Upper lobe of left lung (tissue), 4 donors: ENCODE results near the gene CDX2.

Experiments used
- EP300 ChIP-seq, 4 donors: sonication (generic); formaldehyde crosslinking; IDR thresholded peaks; one replicate each; pipeline ENCODE4 v1.5.1; 2017; ENCODE audit warnings: antibody characterized with exemption in 4 of 4, control low read depth in 2 of 4
- POLR2AphosphoS5 ChIP-seq, 2 donors: sonication (generic); formaldehyde crosslinking; IDR thresholded peaks; one replicate each; pipeline ENCODE4 v1.5.1; 2017; ENCODE audit warnings: antibody characterized with exemption in 2 of 2
- TF ChIP-seq, protein P1 (sequence below), 6 experiments: fragments of 450-650 bp in 4 of 6; fragments of 200-600 bp in 2 of 6; sonication (generic) in 2 of 6; IDR thresholded peaks; one replicate each; pipeline ENCODE4 v1.5.1; 2016 to 2019; ENCODE audit warnings: antibody characterized with exemption in 6 of 6

- TF ChIP-seq, protein P1, sequence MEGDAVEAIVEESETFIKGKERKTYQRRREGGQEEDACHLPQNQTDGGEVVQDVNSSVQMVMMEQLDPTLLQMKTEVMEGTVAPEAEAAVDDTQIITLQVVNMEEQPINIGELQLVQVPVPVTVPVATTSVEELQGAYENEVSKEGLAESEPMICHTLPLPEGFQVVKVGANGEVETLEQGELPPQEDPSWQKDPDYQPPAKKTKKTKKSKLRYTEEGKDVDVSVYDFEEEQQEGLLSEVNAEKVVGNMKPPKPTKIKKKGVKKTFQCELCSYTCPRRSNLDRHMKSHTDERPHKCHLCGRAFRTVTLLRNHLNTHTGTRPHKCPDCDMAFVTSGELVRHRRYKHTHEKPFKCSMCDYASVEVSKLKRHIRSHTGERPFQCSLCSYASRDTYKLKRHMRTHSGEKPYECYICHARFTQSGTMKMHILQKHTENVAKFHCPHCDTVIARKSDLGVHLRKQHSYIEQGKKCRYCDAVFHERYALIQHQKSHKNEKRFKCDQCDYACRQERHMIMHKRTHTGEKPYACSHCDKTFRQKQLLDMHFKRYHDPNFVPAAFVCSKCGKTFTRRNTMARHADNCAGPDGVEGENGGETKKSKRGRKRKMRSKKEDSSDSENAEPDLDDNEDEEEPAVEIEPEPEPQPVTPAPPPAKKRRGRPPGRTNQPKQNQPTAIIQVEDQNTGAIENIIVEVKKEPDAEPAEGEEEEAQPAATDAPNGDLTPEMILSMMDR (IDR thresholded peaks at IDR 0.05): no peak
- TF ChIP-seq EP300 (IDR thresholded peaks at IDR 0.05): no peak
- TF ChIP-seq POLR2AphosphoS5 (IDR thresholded peaks at IDR 0.05): no peak
Measured at GRCh38 chr13:27985600-27985999, 16.5 kb upstream of the CDX2 start.
